ENCODE data around the gene CACNG4.

GRCh38 chr17:67054011-67054591 lies 89.6 kb downstream of the CACNG4 start:
- TF ChIP-seq POLR2AphosphoS5 (IDR thresholded peaks at IDR 0.05; ENCODE audit: control insufficient read depth, insufficient read depth, low read depth, low read length) = no peak
- TF ChIP-seq RAD51 (IDR thresholded peaks at IDR 0.05; ENCODE audit: borderline replicate concordance, low read depth) = no peak
- TF ChIP-seq, protein P1, sequence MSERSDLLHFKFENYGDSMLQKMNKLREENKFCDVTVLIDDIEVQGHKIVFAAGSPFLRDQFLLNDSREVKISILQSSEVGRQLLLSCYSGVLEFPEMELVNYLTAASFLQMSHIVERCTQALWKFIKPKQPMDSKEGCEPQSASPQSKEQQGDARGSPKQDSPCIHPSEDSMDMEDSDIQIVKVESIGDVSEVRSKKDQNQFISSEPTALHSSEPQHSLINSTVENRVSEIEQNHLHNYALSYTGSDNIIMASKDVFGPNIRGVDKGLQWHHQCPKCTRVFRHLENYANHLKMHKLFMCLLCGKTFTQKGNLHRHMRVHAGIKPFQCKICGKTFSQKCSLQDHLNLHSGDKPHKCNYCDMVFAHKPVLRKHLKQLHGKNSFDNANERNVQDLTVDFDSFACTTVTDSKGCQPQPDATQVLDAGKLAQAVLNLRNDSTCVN (CRISPR knock-in tag; IDR thresholded peaks at IDR 0.05) = no peak
- TF ChIP-seq, protein P2, sequence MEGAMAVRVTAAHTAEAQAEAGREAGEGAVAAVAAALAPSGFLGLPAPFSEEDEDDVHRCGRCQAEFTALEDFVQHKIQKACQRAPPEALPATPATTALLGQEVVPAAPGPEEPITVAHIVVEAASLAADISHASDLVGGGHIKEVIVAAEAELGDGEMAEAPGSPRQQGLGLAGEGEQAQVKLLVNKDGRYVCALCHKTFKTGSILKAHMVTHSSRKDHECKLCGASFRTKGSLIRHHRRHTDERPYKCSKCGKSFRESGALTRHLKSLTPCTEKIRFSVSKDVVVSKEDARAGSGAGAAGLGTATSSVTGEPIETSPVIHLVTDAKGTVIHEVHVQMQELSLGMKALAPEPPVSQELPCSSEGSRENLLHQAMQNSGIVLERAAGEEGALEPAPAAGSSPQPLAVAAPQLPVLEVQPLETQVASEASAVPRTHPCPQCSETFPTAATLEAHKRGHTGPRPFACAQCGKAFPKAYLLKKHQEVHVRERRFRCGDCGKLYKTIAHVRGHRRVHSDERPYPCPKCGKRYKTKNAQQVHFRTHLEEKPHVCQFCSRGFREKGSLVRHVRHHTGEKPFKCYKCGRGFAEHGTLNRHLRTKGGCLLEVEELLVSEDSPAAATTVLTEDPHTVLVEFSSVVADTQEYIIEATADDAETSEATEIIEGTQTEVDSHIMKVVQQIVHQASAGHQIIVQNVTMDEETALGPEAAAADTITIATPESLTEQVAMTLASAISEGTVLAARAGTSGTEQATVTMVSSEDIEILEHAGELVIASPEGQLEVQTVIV (CRISPR knock-in tag; IDR thresholded peaks at IDR 0.05; ENCODE audit: borderline replicate concordance) = no peak
- TF ChIP-seq ZNF212 (CRISPR knock-in tag; IDR thresholded peaks at IDR 0.05) = no peak

Measured in K562 (cell line).